NCI-H748 (cell line): ENCODE results near the gene APOBEC3H.

Experiments
- DNase-seq: peaks from one replicate; lab custom pipeline; 2025; ENCODE audit not compliant: unreplicated experiment; lab: John Stamatoyannopoulos, UW

APOBEC3H gene

GRCh38 chr22:39080052-39080762, 16.8 kb upstream of the APOBEC3H start:
- DNase-seq: no peak

- no peak for DNase-seq
These were observed 16.0 kb upstream of the APOBEC3H start for GRCh38 chr22:39081016-39081415.

GRCh38 chr22:39081598-39081997, 15.4 kb upstream of the APOBEC3H start:
- DNase-seq: no peak

GRCh38 chr22:39083212-39084165, 13.6 kb upstream of the APOBEC3H start:
- no peak for DNase-seq

- DNase-seq: no peak
These were observed 12.4 kb upstream of the APOBEC3H start for GRCh38 chr22:39084666-39085065.

GRCh38 chr22:39087098-39087497, 9.9 kb upstream of the APOBEC3H start:
- DNase-seq: no peak

- DNase-seq: no peak
These were observed 9.0 kb upstream of the APOBEC3H start for GRCh38 chr22:39087881-39088684.

GRCh38 chr22:39088685-39089032, 8.4 kb upstream of the APOBEC3H start:
- no peak for DNase-seq

- DNase-seq: no peak
These were observed 7.1 kb upstream of the APOBEC3H start for GRCh38 chr22:39089928-39090327.

GRCh38 chr22:39090426-39091064, 6.5 kb upstream of the APOBEC3H start:
- DNase-seq: no peak

GRCh38 chr22:39091126-39092081, 5.6 kb upstream of the APOBEC3H start:
- no peak for DNase-seq

GRCh38 chr22:39092111-39092862, 4.8 kb upstream of the APOBEC3H start:
- DNase-seq: no peak

- no peak for DNase-seq
These were observed 2.2 kb upstream of the APOBEC3H start for GRCh38 chr22:39094717-39095389.

GRCh38 chr22:39095971-39096370, 1.1 kb upstream of the APOBEC3H start:
- no peak for DNase-seq

- DNase-seq: no peak
These were observed 982 bp downstream of the APOBEC3H start for GRCh38 chr22:39098026-39098425.

GRCh38 chr22:39098576-39098975, 1.5 kb downstream of the APOBEC3H start:
- DNase-seq: no peak

GRCh38 chr22:39101226-39101625, 4.2 kb downstream of the APOBEC3H start:
- DNase-seq: no peak

GRCh38 chr22:39103431-39103830, 6.4 kb downstream of the APOBEC3H start:
- no peak for DNase-seq

- DNase-seq: no peak
These were observed 9.3 kb downstream of the APOBEC3H start for GRCh38 chr22:39106326-39106725.
